CD14-positive monocyte (primary cell): Measurements from ENCODE around the gene MYRFL. TPM values are rescaled to one million over a fixed set of nuclear protein-coding genes. Genes with fewer than 3 reads are reported as not detected.

Experiments used
- DNase-seq, 3 donors: peaks; one replicate each; pipeline ENCODE4 v3.0.0-alpha.2; 2011 to 2022
- H2AFZ ChIP-seq: 2 replicates; pipeline ENCODE4 v1.6.0; 2012; ENCODE audit warnings: mild to moderate bottlenecking, low read depth, low read length, inconsistent platforms; ENCODE audit not compliant: insufficient read depth, poor library complexity, severe bottlenecking
- H3K27ac ChIP-seq, 2 donors: 1 replicate in 1 of 2; 2 replicates in 1 of 2; pipeline ENCODE4 v1.5.1; 2012 to 2013; ENCODE audit warnings: low read length in 2 of 2, control low read depth in 1 of 2, inconsistent platforms in 1 of 2, low read depth in 1 of 2, mild to moderate bottlenecking in 1 of 2
- H3K27me3 ChIP-seq, 2 donors: one replicate each; pipeline versions ENCODE4 v1.6.0 to v1.6.1; 2011 to 2013; ENCODE audit warnings: low read length in 2 of 2; ENCODE audit not compliant: control insufficient read depth in 2 of 2, insufficient read depth in 2 of 2
- H3K36me3 ChIP-seq, 2 donors: replicated peaks in 1 of 2; 1 replicate in 1 of 2; 2 replicates in 1 of 2; pipeline versions ENCODE4 v1.5.1 to v1.6.1; 2012 to 2013; ENCODE audit warnings: low read length in 2 of 2, control low read depth in 1 of 2, inconsistent platforms in 1 of 2, mild to moderate bottlenecking in 1 of 2; ENCODE audit not compliant: insufficient read depth in 2 of 2, control insufficient read depth in 1 of 2
- H3K4me1 ChIP-seq, 2 donors: 1 replicate in 1 of 2; 2 replicates in 1 of 2; pipeline versions ENCODE4 v1.5.1 to v1.6.1; 2012 to 2013; ENCODE audit warnings: low read length in 2 of 2, control low read depth in 1 of 2, inconsistent platforms in 1 of 2, mild to moderate bottlenecking in 1 of 2, moderate library complexity in 1 of 2; ENCODE audit not compliant: insufficient read depth in 2 of 2, control insufficient read depth in 1 of 2
- H3K4me2 ChIP-seq: replicated peaks from 2 replicates; pipeline ENCODE3; 2012; ENCODE audit warnings: low read length, moderate library complexity, mild to moderate bottlenecking; ENCODE audit not compliant: poor library complexity, severe bottlenecking; ENCODE audit errors: extremely low read depth
- H3K4me3 ChIP-seq, 3 experiments: fragments of 200-600 bp in 1 of 3; sonication (generic) in 1 of 3; replicated peaks in 1 of 3; 1 replicate in 2 of 3; 2 replicates in 1 of 3; pipeline ENCODE4 v1.5.1; 2011 to 2013; ENCODE audit warnings: low read length in 3 of 3, mild to moderate bottlenecking in 3 of 3, control low read depth in 2 of 3, low read depth in 2 of 3, inconsistent platforms in 1 of 3, moderate library complexity in 1 of 3
- H3K79me2 ChIP-seq: 2 replicates; pipeline ENCODE4 v1.6.0; 2012; ENCODE audit warnings: mild to moderate bottlenecking, control low read depth, inconsistent platforms, low read length, moderate library complexity; ENCODE audit not compliant: insufficient read depth
- H3K9ac ChIP-seq: 2 replicates; pipeline ENCODE4 v1.6.0; 2017; ENCODE audit warnings: low read length, mild to moderate bottlenecking; ENCODE audit not compliant: insufficient read depth, poor library complexity, severe bottlenecking
- H3K9me3 ChIP-seq, 2 donors: replicated peaks in 1 of 2; 1 replicate in 1 of 2; 2 replicates in 1 of 2; pipeline versions ENCODE4 v1.5.1 to v1.6.1; 2012 to 2013; ENCODE audit warnings: low read length in 2 of 2, control low read depth in 1 of 2; ENCODE audit not compliant: control insufficient read depth in 1 of 2, insufficient read depth in 1 of 2
- H4K20me1 ChIP-seq: 2 replicates; pipeline ENCODE4 v1.6.0; 2012; ENCODE audit warnings: mild to moderate bottlenecking, low read length, control low read depth, moderate library complexity; ENCODE audit not compliant: insufficient read depth
- H3K27ac Mint-ChIP-seq, 7 donors: one replicate each; pipeline ENCODE4 v1.8.0; 2020; ENCODE audit warnings: mild to moderate bottlenecking in 7 of 7, mixed read lengths in 7 of 7, moderate library complexity in 6 of 7, inconsistent platforms in 2 of 7
- H3K27me3 Mint-ChIP-seq, 3 donors: one replicate each; pipeline ENCODE4 v1.8.0; 2021 to 2022; ENCODE audit warnings: low read depth in 3 of 3, mild to moderate bottlenecking in 3 of 3, mixed read lengths in 3 of 3, moderate library complexity in 3 of 3, inconsistent platforms in 1 of 3
- H3K36me3 Mint-ChIP-seq, 2 donors: one replicate each; pipeline ENCODE4 v1.8.0; 2020; ENCODE audit warnings: mixed read lengths in 2 of 2, inconsistent platforms in 1 of 2, mild to moderate bottlenecking in 1 of 2
- H3K4me1 Mint-ChIP-seq: one replicate; pipeline ENCODE4 v1.8.0; 2020; ENCODE audit warnings: mild to moderate bottlenecking, mixed read lengths
- H3K4me3 Mint-ChIP-seq, 2 donors: one replicate each; pipeline ENCODE4 v1.8.0; 2020; ENCODE audit warnings: mild to moderate bottlenecking in 2 of 2, mixed read lengths in 2 of 2, moderate library complexity in 1 of 2
- H3K9me3 Mint-ChIP-seq, 7 donors: one replicate each; pipeline ENCODE4 v1.8.0; 2020 to 2022; ENCODE audit warnings: mixed read lengths in 7 of 7, mild to moderate bottlenecking in 6 of 7, moderate library complexity in 6 of 7, inconsistent platforms in 2 of 7
- WGBS: methylation state at CpG from one replicate; pipeline ENCODE4 v1.1.5; 2013; ENCODE audit warnings: missing lambda C conversion rate; ENCODE audit not compliant: insufficient coverage; 5-methylcytosine and 5-hydroxymethylcytosine counted together
- intact Hi-C, 2 donors: fragments of 100-400 bp; cut with micrococcal nuclease; formaldehyde crosslinking; loops; one replicate each; pipeline versions ENCODE4 v1.15.0 to v1.15.1; 2023
- polyA plus RNA-seq, 3 donors: library from polyadenylated mRNA; depleted of rRNA in 1 of 3; unstranded in 2 of 3; stranded (reverse) in 1 of 3; fragments of 300-500 nt in 2 of 3; fragments of >200 nt in 1 of 3; fragmentation: Illumina TruSeq in 2 of 3; gene quantifications; 1 replicate in 2 of 3; 2 replicates in 1 of 3; pipeline ENCODE4 v1.2.3, GENCODE V29; 2012 to 2021
- TF ChIP-seq, protein P1 (sequence below): fragments of 200-600 bp; IDR thresholded peaks from one replicate; pipeline ENCODE4 v1.8.0; 2022; ENCODE audit warnings: antibody characterized with exemption, mild to moderate bottlenecking

MYRFL gene
- polyA plus RNA-seq, 3 donors = not detected

DNA sequence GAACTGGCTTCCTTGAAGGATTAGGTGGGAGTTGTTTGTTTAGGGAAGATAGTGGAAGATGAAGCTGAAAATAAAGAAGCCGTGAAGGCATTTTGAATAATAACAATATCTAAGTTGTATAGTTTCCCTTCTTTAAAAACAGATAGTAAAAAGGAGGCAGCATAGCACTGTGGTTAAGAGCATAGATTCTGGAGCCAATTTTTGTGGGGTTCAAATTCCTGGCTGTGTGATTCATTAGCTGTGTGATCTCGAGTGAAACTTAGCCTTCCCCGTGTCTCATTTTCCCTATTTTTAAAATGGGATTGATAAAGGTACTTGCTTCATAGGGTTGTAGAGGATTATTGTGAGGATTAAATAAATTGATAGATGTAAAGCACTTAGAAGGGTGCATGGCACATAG lies 104.5 kb downstream of the MYRFL start:
- TF ChIP-seq, protein P1, sequence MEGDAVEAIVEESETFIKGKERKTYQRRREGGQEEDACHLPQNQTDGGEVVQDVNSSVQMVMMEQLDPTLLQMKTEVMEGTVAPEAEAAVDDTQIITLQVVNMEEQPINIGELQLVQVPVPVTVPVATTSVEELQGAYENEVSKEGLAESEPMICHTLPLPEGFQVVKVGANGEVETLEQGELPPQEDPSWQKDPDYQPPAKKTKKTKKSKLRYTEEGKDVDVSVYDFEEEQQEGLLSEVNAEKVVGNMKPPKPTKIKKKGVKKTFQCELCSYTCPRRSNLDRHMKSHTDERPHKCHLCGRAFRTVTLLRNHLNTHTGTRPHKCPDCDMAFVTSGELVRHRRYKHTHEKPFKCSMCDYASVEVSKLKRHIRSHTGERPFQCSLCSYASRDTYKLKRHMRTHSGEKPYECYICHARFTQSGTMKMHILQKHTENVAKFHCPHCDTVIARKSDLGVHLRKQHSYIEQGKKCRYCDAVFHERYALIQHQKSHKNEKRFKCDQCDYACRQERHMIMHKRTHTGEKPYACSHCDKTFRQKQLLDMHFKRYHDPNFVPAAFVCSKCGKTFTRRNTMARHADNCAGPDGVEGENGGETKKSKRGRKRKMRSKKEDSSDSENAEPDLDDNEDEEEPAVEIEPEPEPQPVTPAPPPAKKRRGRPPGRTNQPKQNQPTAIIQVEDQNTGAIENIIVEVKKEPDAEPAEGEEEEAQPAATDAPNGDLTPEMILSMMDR = no peak
- Histone ChIP-seq H3K36me3 (no peaks in the 10 kb centered on the region), H3K4me3 (no peak overlapping the region), H3K9me3 (no peaks in the 10 kb centered on the region), H3K4me1 (peaks cover 26 to 29% of the 10 kb centered on the region in 2 donors), H2AFZ (peak overlapping the region; percentile 21), H3K4me2 (no peak overlapping the region), H3K79me2 (no peaks in the 10 kb centered on the region), H3K9ac (no peak overlapping the region), H3K27me3 (no peaks in the 10 kb centered on the region), H4K20me1 (no peaks in the 10 kb centered on the region), H3K27ac (no peak overlapping the region)
- Mint-ChIP-seq H3K27me3 (no peaks in the 10 kb centered on the region), H3K27ac (no peak overlapping the region), H3K4me3 (no peak overlapping the region), H3K4me1 (peaks cover 33% of the 10 kb centered on the region), H3K9me3 (no peaks in the 10 kb centered on the region), H3K36me3 (no peaks in the 10 kb centered on the region)
- DNase-seq = no peak
- 86% methylated on average over 1 of the region's 3 CpGs for WGBS
- intact Hi-C loops = no loop called here

DNA sequence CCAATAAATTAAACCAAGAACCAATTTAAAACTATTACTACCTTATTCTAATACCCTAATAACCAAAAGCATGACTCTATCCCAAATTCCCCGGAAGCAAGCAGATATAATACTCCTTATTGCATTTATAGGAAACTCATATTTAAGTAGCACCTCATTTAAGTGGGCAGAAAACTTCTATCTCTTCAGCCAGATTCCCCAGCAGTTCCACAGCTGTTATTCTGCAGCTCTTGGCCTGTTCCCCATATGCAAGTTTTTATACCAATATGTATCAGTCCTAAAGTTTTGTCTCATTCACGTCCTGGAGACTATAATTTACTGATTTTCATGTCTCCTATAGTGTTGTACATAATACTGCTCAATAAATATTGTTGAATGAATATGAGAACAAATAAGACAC lies 106.5 kb downstream of the MYRFL start:
- H4K20me1 ChIP-seq = no peaks in the 10 kb centered on the region
- H2AFZ ChIP-seq = no peak overlapping the region
- H3K79me2 ChIP-seq = no peaks in the 10 kb centered on the region
- H3K4me1 Mint-ChIP-seq = peaks cover 23% of the 10 kb centered on the region
- WGBS = 0% methylated on average over 1 of the region's 2 CpGs
- no peaks in the 10 kb centered on the region for H3K27me3 ChIP-seq
- no peak overlapping the region for H3K4me2 ChIP-seq
- H3K36me3 Mint-ChIP-seq = no peaks in the 10 kb centered on the region
- TF ChIP-seq, protein P1 = no peak
- peaks cover 0 to 4% (median 0%) of the 10 kb centered on the region in 7 donors for H3K9me3 Mint-ChIP-seq
- H3K27ac ChIP-seq = no peak overlapping the region
- no peak overlapping the region for H3K27ac Mint-ChIP-seq
- H3K4me3 ChIP-seq = no peak overlapping the region
- H3K9me3 ChIP-seq = no peaks in the 10 kb centered on the region
- peaks cover 21% of the 10 kb centered on the region in 2 donors for H3K4me1 ChIP-seq
- intact Hi-C loops = no loop called here
- H3K4me3 Mint-ChIP-seq = no peak overlapping the region
- no peak overlapping the region for H3K9ac ChIP-seq
- DNase-seq = no peak
- peaks cover 0 to 4% (median 0%) of the 10 kb centered on the region in 3 donors for H3K27me3 Mint-ChIP-seq
- no peaks in the 10 kb centered on the region for H3K36me3 ChIP-seq
